C4-2B (cell line): ENCODE results near the gene FBXO45.
"Not testable (repeated sequence)": the region's sequence is repeated elsewhere in the genome, so short reads cannot be mapped to it uniquely, and the experiment has no call there.

ENCODE experiments used
- H3K27ac ChIP-seq: fragments of 450-650 bp; 2 replicates; pipeline ENCODE4 v1.5.1; 2017
- ZFX ChIP-seq: fragments of 450-650 bp; IDR thresholded peaks from 2 replicates; pipeline ENCODE4 v1.6.1; 2017
- TF ChIP-seq, protein P1 (sequence below): fragments of 450-650 bp; conservative IDR thresholded peaks from 2 replicates; pipeline ENCODE4 v1.5.1; 2017; ENCODE audit warnings: mild to moderate bottlenecking

FBXO45 gene

GRCh38 chr3:196547067-196547466 lies 21.4 kb upstream of the FBXO45 start:
- no peak overlapping the region for H3K27ac ChIP-seq
- TF ChIP-seq ZFX: no peak
- TF ChIP-seq, protein P1, sequence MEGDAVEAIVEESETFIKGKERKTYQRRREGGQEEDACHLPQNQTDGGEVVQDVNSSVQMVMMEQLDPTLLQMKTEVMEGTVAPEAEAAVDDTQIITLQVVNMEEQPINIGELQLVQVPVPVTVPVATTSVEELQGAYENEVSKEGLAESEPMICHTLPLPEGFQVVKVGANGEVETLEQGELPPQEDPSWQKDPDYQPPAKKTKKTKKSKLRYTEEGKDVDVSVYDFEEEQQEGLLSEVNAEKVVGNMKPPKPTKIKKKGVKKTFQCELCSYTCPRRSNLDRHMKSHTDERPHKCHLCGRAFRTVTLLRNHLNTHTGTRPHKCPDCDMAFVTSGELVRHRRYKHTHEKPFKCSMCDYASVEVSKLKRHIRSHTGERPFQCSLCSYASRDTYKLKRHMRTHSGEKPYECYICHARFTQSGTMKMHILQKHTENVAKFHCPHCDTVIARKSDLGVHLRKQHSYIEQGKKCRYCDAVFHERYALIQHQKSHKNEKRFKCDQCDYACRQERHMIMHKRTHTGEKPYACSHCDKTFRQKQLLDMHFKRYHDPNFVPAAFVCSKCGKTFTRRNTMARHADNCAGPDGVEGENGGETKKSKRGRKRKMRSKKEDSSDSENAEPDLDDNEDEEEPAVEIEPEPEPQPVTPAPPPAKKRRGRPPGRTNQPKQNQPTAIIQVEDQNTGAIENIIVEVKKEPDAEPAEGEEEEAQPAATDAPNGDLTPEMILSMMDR: no peak

GRCh38 chr3:196549312-196549711 lies 19.1 kb upstream of the FBXO45 start:
- H3K27ac ChIP-seq: not testable (repeated sequence)

DNA sequence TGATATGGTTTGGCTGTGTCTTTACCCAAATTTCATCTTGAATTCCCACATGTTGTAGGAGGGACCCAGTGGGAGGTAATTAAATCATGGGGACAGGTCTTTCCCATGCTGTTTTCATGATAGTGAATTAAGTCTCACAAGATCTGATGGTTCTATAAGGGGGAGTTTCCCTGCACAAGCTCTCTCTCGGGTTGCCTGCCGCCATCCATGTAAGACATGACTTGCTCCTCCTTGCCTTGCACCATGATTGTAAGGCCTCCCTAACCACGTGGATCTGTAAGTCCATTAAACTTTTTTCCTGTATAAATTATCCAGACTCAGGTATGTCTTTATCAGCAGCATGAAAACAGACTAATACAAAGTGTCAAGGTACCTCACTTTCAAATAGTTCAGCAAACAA lies 18.3 kb upstream of the FBXO45 start:
- H3K27ac ChIP-seq: not testable (repeated sequence)

DNA sequence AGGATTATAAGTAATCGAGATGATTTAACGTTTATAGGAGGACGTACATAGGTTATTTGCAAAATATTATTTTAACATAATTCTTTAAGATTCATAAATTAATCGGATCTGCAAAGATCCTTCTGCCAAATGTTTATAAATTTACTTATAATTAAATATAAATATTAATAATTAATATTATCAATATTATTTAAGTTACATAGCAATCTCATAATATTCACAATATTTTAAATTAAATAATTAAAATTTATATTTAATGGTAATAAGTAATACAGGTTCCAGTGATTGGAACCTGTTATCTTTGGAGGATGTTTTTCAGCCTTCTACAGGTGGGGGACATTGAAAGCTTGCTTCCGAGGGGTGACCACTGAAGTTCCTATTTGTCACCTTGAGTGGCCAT lies 16.2 kb upstream of the FBXO45 start:
- no peak overlapping the region for H3K27ac ChIP-seq
- TF ChIP-seq, protein P1: no peak
- TF ChIP-seq ZFX: no peak

- no peak for TF ChIP-seq ZFX
- no peak overlapping the region for H3K27ac ChIP-seq
Observed at GRCh38 chr3:196553551-196553950, 14.9 kb upstream of the FBXO45 start.

- H3K27ac ChIP-seq: no peak overlapping the region
- TF ChIP-seq, protein P1: no peak
- TF ChIP-seq ZFX: no peak
Observed at GRCh38 chr3:196554205-196554604, 14.3 kb upstream of the FBXO45 start.

DNA sequence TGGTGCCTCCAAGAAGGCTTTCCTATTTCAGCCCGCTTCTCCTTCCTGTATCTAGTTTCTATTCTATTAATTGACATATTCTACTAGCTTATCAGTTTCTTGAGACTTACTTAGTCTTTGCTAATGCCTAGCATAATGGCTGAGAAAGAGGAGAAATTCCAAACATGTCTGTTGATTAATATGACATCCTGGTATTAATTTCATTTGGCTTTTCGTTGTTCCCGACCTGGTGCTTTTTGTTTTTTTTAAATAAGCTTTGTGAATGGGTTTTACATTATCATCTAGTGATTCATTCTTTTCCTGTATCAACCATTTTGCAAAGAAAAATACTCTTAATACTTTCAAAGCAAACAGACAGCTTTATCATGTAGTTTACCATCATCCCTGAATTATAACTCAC lies 13.2 kb upstream of the FBXO45 start:
- no peak for TF ChIP-seq ZFX
- TF ChIP-seq, protein P1: no peak

GRCh38 chr3:196557236-196557635 lies 11.2 kb upstream of the FBXO45 start:
- TF ChIP-seq, protein P1: no peak
- no peak for TF ChIP-seq ZFX
- H3K27ac ChIP-seq: no peak overlapping the region

More for the DNA sequence above, 13.2 kb upstream of the FBXO45 start:
- H3K27ac ChIP-seq: no peak overlapping the region

DNA sequence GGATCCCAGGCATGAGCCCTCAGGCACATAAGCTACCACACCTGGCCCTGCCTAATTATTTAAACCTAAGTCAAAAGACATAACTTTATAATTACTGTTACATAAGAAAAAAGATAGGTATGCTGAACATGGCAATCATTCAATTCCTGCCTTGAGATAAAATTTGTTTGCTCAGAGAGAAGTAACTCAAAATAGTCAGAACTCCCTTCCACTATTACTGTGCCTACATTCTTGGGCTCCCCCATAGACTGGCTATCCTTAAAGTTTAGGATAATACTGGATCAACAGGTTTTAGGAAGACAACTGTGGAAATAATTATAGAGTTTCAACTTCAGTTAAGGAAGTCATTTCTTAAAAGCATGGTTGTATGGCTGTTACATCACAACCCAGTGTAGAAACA lies 10.0 kb upstream of the FBXO45 start:
- no peak overlapping the region for H3K27ac ChIP-seq
- TF ChIP-seq, protein P1: no peak
- no peak for TF ChIP-seq ZFX
